Fibroblast of lung (primary cell): Measurements from ENCODE around the gene EIF4A2. TPM values are rescaled to one million over a fixed set of nuclear protein-coding genes. Genes with fewer than 3 reads are reported as not detected.
A peak's percentile ranks its signal among the peaks of the same experiment; 100 is the strongest.

ENCODE experiments used
- DNase-seq, 2 donors: peaks; one replicate each; pipeline versions ENCODE4 v3.0.0 to v3.0.0-alpha.2; 2010; ENCODE audit warnings: low read depth in 2 of 2
- H2AFZ ChIP-seq: 2 replicates; pipeline ENCODE4 v1.5.1; 2012; ENCODE audit warnings: low read length, control low read depth, inconsistent platforms
- H3K27ac ChIP-seq: 2 replicates; pipeline ENCODE4 v1.5.1; 2011; ENCODE audit warnings: low read length, control low read depth; ENCODE audit not compliant: insufficient read depth
- H3K27me3 ChIP-seq: 2 replicates; pipeline ENCODE4 v1.5.1; 2011; ENCODE audit warnings: mild to moderate bottlenecking, low read length; ENCODE audit not compliant: control insufficient read depth, insufficient read depth
- H3K36me3 ChIP-seq: 2 replicates; pipeline ENCODE4 v1.5.1; 2011; ENCODE audit warnings: low read length; ENCODE audit not compliant: control insufficient read depth, insufficient read depth
- H3K4me1 ChIP-seq: 2 replicates; pipeline ENCODE4 v1.5.1; 2011; ENCODE audit warnings: low read length; ENCODE audit not compliant: control insufficient read depth, insufficient read depth; ENCODE audit errors: extremely low read depth
- H3K4me2 ChIP-seq: 2 replicates; pipeline ENCODE4 v1.5.1; 2011; ENCODE audit warnings: low read length, control low read depth; ENCODE audit not compliant: insufficient read depth; ENCODE audit errors: extremely low read depth
- H3K4me3 ChIP-seq, 4 experiments: fragments of 200-600 bp in 1 of 4; sonication (generic) in 1 of 4; replicated peaks in 1 of 4; 2 replicates each; pipeline ENCODE4 v1.5.1; 2011 to 2016; ENCODE audit warnings: low read length in 4 of 4, low read depth in 3 of 4, mild to moderate bottlenecking in 3 of 4, control low read depth in 2 of 4, inconsistent platforms in 1 of 4, mixed read lengths in 1 of 4; ENCODE audit not compliant: insufficient read depth in 1 of 4; ENCODE audit errors: control extremely low read depth in 1 of 4
- H3K79me2 ChIP-seq: 2 replicates; pipeline ENCODE4 v1.5.1; 2012; ENCODE audit warnings: mild to moderate bottlenecking, low read length, inconsistent platforms; ENCODE audit not compliant: control insufficient read depth, insufficient read depth
- H3K9ac ChIP-seq: 2 replicates; pipeline ENCODE4 v1.5.1; 2011; ENCODE audit warnings: mild to moderate bottlenecking, low read length, control low read depth; ENCODE audit not compliant: insufficient read depth
- H3K9me3 ChIP-seq: 2 replicates; pipeline ENCODE4 v1.5.1; 2012; ENCODE audit warnings: low read depth, low read length; ENCODE audit not compliant: control insufficient read depth, insufficient read depth
- H4K20me1 ChIP-seq: 2 replicates; pipeline ENCODE4 v1.5.1; 2011; ENCODE audit warnings: low read length; ENCODE audit not compliant: control insufficient read depth, insufficient read depth; ENCODE audit errors: extremely low read depth
- CTCF ChIP-seq, 2 donors: IDR thresholded peaks in 1 of 2; conservative IDR thresholded peaks in 1 of 2; 1 replicate in 1 of 2; 2 replicates in 1 of 2; pipeline ENCODE4 v1.5.1; 2011 to 2012; ENCODE audit warnings: low read length in 2 of 2, control low read depth in 1 of 2, inconsistent platforms in 1 of 2, low read depth in 1 of 2, mild to moderate bottlenecking in 1 of 2
- EZH2 ChIP-seq: IDR thresholded peaks from 2 replicates; pipeline ENCODE4 v1.5.1; 2012; ENCODE audit warnings: low read length, control low read depth, mild to moderate bottlenecking; ENCODE audit errors: missing control alignments
- polyA plus RNA-seq, 2 donors: library from polyadenylated mRNA; depleted of rRNA in 1 of 2; stranded (reverse) in 1 of 2; unstranded in 1 of 2; fragments of >200 nt; gene quantifications; 2 replicates each; pipeline ENCODE4 v1.2.1, GENCODE V29; 2011 to 2012; ENCODE audit warnings: missing spikeins in 1 of 2
- total RNA-seq: library from RNA; depleted of rRNA; stranded (reverse); fragments of >200 nt; gene quantifications from 2 replicates; pipeline ENCODE4 v1.2.1, GENCODE V29; 2014

The EIF4A2 gene
- total and polyA plus RNA-seq, 2 donors (not counting 1 experiment from before 2014, with no cell fraction given), result 432 to 1,128 TPM

GRCh38 chr3:186779204-186779603 is 4.2 kb upstream of the EIF4A2 start:
- Histone ChIP-seq H3K79me2 (peaks cover 8% of the 10 kb centered on the region), H3K27ac (no peak overlapping the region), H3K27me3 (no peaks in the 10 kb centered on the region), H3K4me1 (no peaks in the 10 kb centered on the region), H3K36me3 (peaks cover 2% of the 10 kb centered on the region), H4K20me1 (peaks cover 1% of the 10 kb centered on the region), H2AFZ (no peak overlapping the region), H3K4me3 (no peak overlapping the region), H3K9me3 (no peaks in the 10 kb centered on the region), H3K9ac (no peak overlapping the region), H3K4me2 (no peak overlapping the region)
- DNase-seq, result no peak
- TF ChIP-seq CTCF (conservative IDR thresholded peaks at IDR 0.05 in 1 of 2, IDR thresholded peaks at IDR 0.05 in 1 of 2; ENCODE audit: low read depth in 1 of 2, low read length in 2 of 2) (no peak), EZH2 (no peak)

GRCh38 chr3:186782542-186783057 is 777 bp upstream of the EIF4A2 start:
- no peak for TF ChIP-seq EZH2
- no peak for TF ChIP-seq CTCF (conservative IDR thresholded peaks at IDR 0.05 in 1 of 2, IDR thresholded peaks at IDR 0.05 in 1 of 2; ENCODE audit: low read depth in 1 of 2, low read length in 2 of 2)
- Histone ChIP-seq H3K4me3 (peak overlapping the region; percentile 97 to 100 (median 99)), H3K36me3 (peaks cover 12% of the 10 kb centered on the region), H3K4me2 (peak overlapping the region; percentile 79), H3K27ac (peak overlapping the region; percentile 97), H3K9me3 (no peaks in the 10 kb centered on the region), H3K4me1 (no peaks in the 10 kb centered on the region), H3K9ac (peak overlapping the region; percentile 95), H3K79me2 (peaks cover 42% of the 10 kb centered on the region), H4K20me1 (peaks cover 14% of the 10 kb centered on the region), H2AFZ (peak overlapping the region; percentile 45), H3K27me3 (no peaks in the 10 kb centered on the region)
- no peak for DNase-seq

- peak overlapping the region; percentile 97 to 100 (median 99) for H3K4me3 ChIP-seq
- peak; percentile 59 to 83 for DNase-seq
- no peaks in the 10 kb centered on the region for H3K4me1 ChIP-seq
- H4K20me1 ChIP-seq, result peaks cover 14% of the 10 kb centered on the region
- H3K79me2 ChIP-seq, result peaks cover 48% of the 10 kb centered on the region
- H3K27ac ChIP-seq, result peak overlapping the region; percentile 97
- peaks cover 20% of the 10 kb centered on the region for H3K36me3 ChIP-seq
- no peak overlapping the region for H2AFZ ChIP-seq
- peak overlapping the region; percentile 95 for H3K9ac ChIP-seq
- TF ChIP-seq EZH2 (no peak), CTCF (conservative IDR thresholded peaks at IDR 0.05 in 1 of 2, IDR thresholded peaks at IDR 0.05 in 1 of 2; ENCODE audit: low read depth in 1 of 2, low read length in 2 of 2) (no peak)
- no peaks in the 10 kb centered on the region for H3K9me3 ChIP-seq
- no peaks in the 10 kb centered on the region for H3K27me3 ChIP-seq
- H3K4me2 ChIP-seq, result peak overlapping the region; percentile 82
Observed at GRCh38 chr3:186783731-186784515, 546 bp downstream of the EIF4A2 start.
